NCI-H526 treated with DMSO at 0.1 percent for 48 hours (cell line): ENCODE results near the gene MBIP.

Source experiments
- DNase-seq: peaks from one replicate; lab custom pipeline; 2025; lab: John Stamatoyannopoulos, UW

Gene MBIP

GRCh38 chr14:36313206-36313605, 7.2 kb downstream of the MBIP start:
- DNase-seq: no peak

GRCh38 chr14:36306836-36307235, 13.6 kb downstream of the MBIP start:
- no peak for DNase-seq

GRCh38 chr14:36304895-36305294, 15.5 kb downstream of the MBIP start:
- no peak for DNase-seq

GRCh38 chr14:36303960-36304359, 16.5 kb downstream of the MBIP start:
- no peak for DNase-seq

GRCh38 chr14:36302823-36303222, 17.6 kb downstream of the MBIP start:
- no peak for DNase-seq

- DNase-seq: no peak
Measured at GRCh38 chr14:36301159-36301558, 19.3 kb downstream of the MBIP start.

- DNase-seq: no peak
Measured at GRCh38 chr14:36300337-36300736, 20.1 kb downstream of the MBIP start.

GRCh38 chr14:36295642-36296627, 24.5 kb downstream of the MBIP start:
- DNase-seq: no peak

- DNase-seq: no peak
Measured at GRCh38 chr14:36294543-36294942, 25.9 kb downstream of the MBIP start.

- no peak for DNase-seq
Measured at GRCh38 chr14:36293824-36294223, 26.6 kb downstream of the MBIP start.

- DNase-seq: no peak
Measured at GRCh38 chr14:36289954-36290353, 30.5 kb downstream of the MBIP start.

- no peak for DNase-seq
Measured at GRCh38 chr14:36288496-36288895, 31.9 kb downstream of the MBIP start.

- no peak for DNase-seq
Measured at GRCh38 chr14:36284971-36285595, 35.4 kb downstream of the MBIP start.

- no peak for DNase-seq
Measured at GRCh38 chr14:36281309-36281708, 39.1 kb downstream of the MBIP start.

GRCh38 chr14:36279306-36280190, 40.9 kb downstream of the MBIP start:
- no peak for DNase-seq

- DNase-seq: no peak
Measured at GRCh38 chr14:36275741-36276140, 44.7 kb downstream of the MBIP start.

- DNase-seq: no peak
Measured at GRCh38 chr14:36271939-36272907, 48.2 kb downstream of the MBIP start.

GRCh38 chr14:36271222-36271621, 49.2 kb downstream of the MBIP start:
- DNase-seq: no peak

- no peak for DNase-seq
Measured at GRCh38 chr14:36270191-36270590, 50.2 kb downstream of the MBIP start.

GRCh38 chr14:36268121-36268520, 52.3 kb downstream of the MBIP start:
- DNase-seq: no peak

GRCh38 chr14:36264595-36264994, 55.8 kb downstream of the MBIP start:
- DNase-seq: no peak
